HepG2 (cell line): ENCODE results near the gene ADARB1. TPM values are rescaled to one million over a fixed set of nuclear protein-coding genes. Genes with fewer than 3 reads are reported as not detected.

ENCODE experiments used
- STAG1 ChIP-seq: sonication (generic); formaldehyde crosslinking; IDR thresholded peaks from 2 replicates; pipeline ENCODE4 v1.4.0; 2020; ENCODE audit warnings: missing genetic modification reagents
- polyA plus RNA-seq, 8 experiments: library from polyadenylated mRNA; depleted of rRNA in 3 of 8; stranded (reverse) in 7 of 8; unstranded in 1 of 8; fragments of >200 nt; fragmentation: Illumina TruSeq in 4 of 8; extraction: Trizol in 4 of 8; gene quantifications; 2 replicates each; pipeline versions ENCODE4 v1.2.1 to v1.2.3, GENCODE V29; 2011 to 2016; ENCODE audit warnings: low read depth in 4 of 8, missing spikeins in 1 of 8, mixed read lengths in 1 of 8; ENCODE audit not compliant: insufficient read depth in 1 of 8
- total RNA-seq, 5 experiments: library from RNA; depleted of rRNA; stranded (reverse); fragments of >200 nt; fragmentation: Illumina TruSeq; extraction: Trizol; gene quantifications; 2 replicates each; pipeline ENCODE4 v1.2.3, GENCODE V29; 2016; ENCODE audit warnings: low read depth in 1 of 5
- TF ChIP-seq, protein P1 (sequence below): sonication (generic); formaldehyde crosslinking; IDR thresholded peaks from 2 replicates; pipeline ENCODE4 v1.5.0; 2020; ENCODE audit warnings: mild to moderate bottlenecking, missing genetic modification reagents, moderate library complexity
- TF ChIP-seq, protein P2 (sequence below): sonication (generic); formaldehyde crosslinking; IDR thresholded peaks from 2 replicates; pipeline ENCODE4 v1.4.0; 2020; ENCODE audit warnings: mild to moderate bottlenecking, missing genetic modification reagents

The ADARB1 gene
- total and polyA plus RNA-seq, 2 of the 13 experiments (the other 11 are each of a cell fraction or from before 2014, with no cell fraction given): 6.6 to 10.0 TPM

DNA sequence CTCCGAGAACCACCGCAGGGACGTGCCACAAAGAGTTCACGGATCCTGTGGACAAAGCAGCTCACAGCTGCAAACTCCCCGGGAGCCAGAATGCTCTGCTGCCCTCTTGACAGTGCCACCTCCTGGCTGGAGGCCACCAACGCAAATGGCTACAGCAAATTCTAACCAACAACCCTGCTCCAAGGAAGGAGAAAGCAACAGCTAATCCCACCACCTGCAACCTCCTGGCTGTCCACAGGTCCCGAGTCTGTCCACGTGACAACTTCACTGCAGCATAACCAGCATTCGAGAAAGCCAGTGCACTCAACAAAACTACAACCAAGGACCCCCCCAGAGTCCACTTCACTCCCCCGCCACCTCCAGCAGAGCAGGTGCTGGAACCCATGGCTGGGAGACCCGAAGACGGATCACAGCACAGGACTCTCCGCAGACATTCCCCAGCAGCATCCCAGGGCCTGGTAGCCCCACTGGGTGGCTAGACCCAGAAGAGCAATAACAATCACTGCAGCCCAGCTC lies 196.0 kb downstream of the ADARB1 start (continued):
- TF ChIP-seq, protein P1, sequence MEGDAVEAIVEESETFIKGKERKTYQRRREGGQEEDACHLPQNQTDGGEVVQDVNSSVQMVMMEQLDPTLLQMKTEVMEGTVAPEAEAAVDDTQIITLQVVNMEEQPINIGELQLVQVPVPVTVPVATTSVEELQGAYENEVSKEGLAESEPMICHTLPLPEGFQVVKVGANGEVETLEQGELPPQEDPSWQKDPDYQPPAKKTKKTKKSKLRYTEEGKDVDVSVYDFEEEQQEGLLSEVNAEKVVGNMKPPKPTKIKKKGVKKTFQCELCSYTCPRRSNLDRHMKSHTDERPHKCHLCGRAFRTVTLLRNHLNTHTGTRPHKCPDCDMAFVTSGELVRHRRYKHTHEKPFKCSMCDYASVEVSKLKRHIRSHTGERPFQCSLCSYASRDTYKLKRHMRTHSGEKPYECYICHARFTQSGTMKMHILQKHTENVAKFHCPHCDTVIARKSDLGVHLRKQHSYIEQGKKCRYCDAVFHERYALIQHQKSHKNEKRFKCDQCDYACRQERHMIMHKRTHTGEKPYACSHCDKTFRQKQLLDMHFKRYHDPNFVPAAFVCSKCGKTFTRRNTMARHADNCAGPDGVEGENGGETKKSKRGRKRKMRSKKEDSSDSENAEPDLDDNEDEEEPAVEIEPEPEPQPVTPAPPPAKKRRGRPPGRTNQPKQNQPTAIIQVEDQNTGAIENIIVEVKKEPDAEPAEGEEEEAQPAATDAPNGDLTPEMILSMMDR: peak; percentile 65
- TF ChIP-seq STAG1 (CRISPR knock-in tag): peak; percentile 23; the same call in 1 of the 2 replicates
- TF ChIP-seq, protein P2, sequence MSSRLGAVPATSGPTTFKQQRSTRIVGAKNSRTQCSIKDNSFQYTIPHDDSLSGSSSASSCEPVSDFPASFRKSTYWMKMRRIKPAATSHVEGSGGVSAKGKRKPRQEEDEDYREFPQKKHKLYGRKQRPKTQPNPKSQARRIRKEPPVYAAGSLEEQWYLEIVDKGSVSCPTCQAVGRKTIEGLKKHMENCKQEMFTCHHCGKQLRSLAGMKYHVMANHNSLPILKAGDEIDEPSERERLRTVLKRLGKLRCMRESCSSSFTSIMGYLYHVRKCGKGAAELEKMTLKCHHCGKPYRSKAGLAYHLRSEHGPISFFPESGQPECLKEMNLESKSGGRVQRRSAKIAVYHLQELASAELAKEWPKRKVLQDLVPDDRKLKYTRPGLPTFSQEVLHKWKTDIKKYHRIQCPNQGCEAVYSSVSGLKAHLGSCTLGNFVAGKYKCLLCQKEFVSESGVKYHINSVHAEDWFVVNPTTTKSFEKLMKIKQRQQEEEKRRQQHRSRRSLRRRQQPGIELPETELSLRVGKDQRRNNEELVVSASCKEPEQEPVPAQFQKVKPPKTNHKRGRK (CRISPR knock-in tag): no peak

Other genes with a start within 250 kb of the ADARB1 start
- gene PTTG1IP, start 200.9 kb upstream of the ADARB1 start, total RNA-seq (2016; rRNA removed; fragmentation: Illumina TruSeq; extraction: Trizol): 89.4 and 161 TPM in 2 replicates
- 700 and 734 TPM in 2 replicates for gene PTTG1IP, start 200.9 kb upstream of the ADARB1 start, polyA plus RNA-seq (2011; rRNA removed)
- 1.6 and 4.2 TPM in 2 replicates for gene ITGB2, start 153.7 kb upstream of the ADARB1 start, total RNA-seq (2016; rRNA removed; fragmentation: Illumina TruSeq; extraction: Trizol)
- 18.0 and 26.4 TPM in 2 replicates for gene ITGB2, start 153.7 kb upstream of the ADARB1 start, polyA plus RNA-seq (2011; rRNA removed)
- gene SLX9, start 134.6 kb upstream of the ADARB1 start, total RNA-seq (2016; rRNA removed; fragmentation: Illumina TruSeq; extraction: Trizol): 47.1 and 51.5 TPM in 2 replicates
- gene SLX9, start 134.6 kb upstream of the ADARB1 start, polyA plus RNA-seq (2011; rRNA removed): 21.0 and 22.6 TPM in 2 replicates
- gene POFUT2, start 213.3 kb downstream of the ADARB1 start, total RNA-seq (2016; rRNA removed; fragmentation: Illumina TruSeq; extraction: Trizol): 9.8 and 24.0 TPM in 2 replicates
- gene POFUT2, start 213.3 kb downstream of the ADARB1 start, polyA plus RNA-seq (2011; rRNA removed): 21.7 and 22.8 TPM in 2 replicates